Kidney epithelial cell (primary cell): Measurements from ENCODE around the gene SIM2. TPM values are rescaled to one million over a fixed set of nuclear protein-coding genes. Genes with fewer than 3 reads are reported as not detected.

Experiments
- DNase-seq: peaks from one replicate; pipeline ENCODE4 v3.0.0-alpha.2; 2010; ENCODE audit warnings: low read depth
- H3K27me3 ChIP-seq: 2 replicates; pipeline ENCODE4 v1.6.0; 2011; ENCODE audit warnings: low read length; ENCODE audit not compliant: control insufficient read depth, insufficient read depth
- H3K36me3 ChIP-seq: 2 replicates; pipeline ENCODE4 v1.5.1; 2011; ENCODE audit warnings: low read length; ENCODE audit not compliant: control insufficient read depth, insufficient read depth
- H3K4me3 ChIP-seq: 2 replicates; pipeline ENCODE4 v1.5.1; 2011; ENCODE audit warnings: low read depth, mild to moderate bottlenecking, control low read depth, low read length
- CTCF ChIP-seq: IDR thresholded peaks from 2 replicates; pipeline ENCODE4 v1.5.1; 2011; ENCODE audit warnings: mild to moderate bottlenecking, moderate library complexity, low read length, control low read depth, inconsistent platforms; ENCODE audit not compliant: insufficient read depth, poor library complexity, severe bottlenecking
- total RNA-seq: library from RNA; depleted of rRNA; stranded (reverse); fragments of >200 nt; gene quantifications from 2 replicates; pipeline ENCODE4 v1.2.3, GENCODE V29; 2015

Gene SIM2
- total RNA-seq, 1 donor from 2014 or later: 9.5 TPM

GRCh38 chr21:36721817-36722216 lies 22.9 kb downstream of the SIM2 start:
- H3K36me3 ChIP-seq: no peaks in the 10 kb centered on the region

GRCh38 chr21:36722370-36723368 lies 23.8 kb downstream of the SIM2 start:
- TF ChIP-seq CTCF: no peak
- Histone ChIP-seq H3K36me3 (no peaks in the 10 kb centered on the region), H3K27me3 (peaks cover 11% of the 10 kb centered on the region), H3K4me3 (no peak overlapping the region)
- DNase-seq: no peak

More at GRCh38 chr21:36721817-36722216, 22.9 kb downstream of the SIM2 start:
- H3K27me3 ChIP-seq: peaks cover 9% of the 10 kb centered on the region
- DNase-seq: no peak
- H3K4me3 ChIP-seq: no peak overlapping the region
- TF ChIP-seq CTCF: no peak

- Histone ChIP-seq H3K27me3 (peaks cover 14% of the 10 kb centered on the region), H3K4me3 (no peak overlapping the region), H3K36me3 (no peaks in the 10 kb centered on the region)
- TF ChIP-seq CTCF: no peak
- DNase-seq: no peak
Measured at GRCh38 chr21:36723371-36723881, 24.5 kb downstream of the SIM2 start.

GRCh38 chr21:36724660-36725059 lies 25.7 kb downstream of the SIM2 start:
- H3K27me3 ChIP-seq: peaks cover 16% of the 10 kb centered on the region
- H3K4me3 ChIP-seq: no peak overlapping the region
- TF ChIP-seq CTCF: no peak
- no peaks in the 10 kb centered on the region for H3K36me3 ChIP-seq
- DNase-seq: no peak

GRCh38 chr21:36725793-36726386 lies 27.0 kb downstream of the SIM2 start:
- peaks cover 17% of the 10 kb centered on the region for H3K27me3 ChIP-seq
- TF ChIP-seq CTCF: no peak

More at GRCh38 chr21:36725793-36726386, 27.0 kb downstream of the SIM2 start:
- Histone ChIP-seq H3K36me3 (no peaks in the 10 kb centered on the region), H3K4me3 (no peak overlapping the region)
- no peak for DNase-seq
